HCT116 (cell line): ENCODE results near the gene ADNP2. TPM values are rescaled to one million over a fixed set of nuclear protein-coding genes. Genes with fewer than 3 reads are reported as not detected.

Experiments
- ATAC-seq: fragments of 200-7000 bp; cut with Tn5 transposase; 2 replicates; pipeline ENCODE4 v1.9.1; 2020; ENCODE audit warnings: mild to moderate bottlenecking, moderate library complexity
- BruUV-seq: library from RNA; stranded (reverse); fragments of 400-500 nt; replicated peaks from 2 replicates; lab custom pipeline; 2021; lab: Mats Ljungman, UMichigan
- CTCF ChIA-PET: fragments of 300-600 bp; sonication (Branson Sonifier 250); formaldehyde crosslinking; loops from one replicate; lab custom pipeline; 2021; ENCODE audit warnings: antibody characterized with exemption; lab: Charles Lee
- POLR2A ChIA-PET: fragments of 300-600, 350-600 bp; sonication (Branson Sonifier 250); formaldehyde crosslinking; loops from one replicate; lab custom pipeline; 2021; ENCODE audit warnings: antibody characterized with exemption; lab: Charles Lee
- RAD21 ChIA-PET, 2 experiments: fragments of 300-600 bp; sonication (Branson Sonifier 250); formaldehyde crosslinking; loops; one replicate each; lab custom pipeline; 2023; ENCODE audit warnings: low total read pairs in 2 of 2; ENCODE audit not compliant: uncharacterized antibody in 2 of 2, unreplicated experiment in 2 of 2, low non-redundant PET in 1 of 2; lab: Charles Lee
- DNase-seq: peaks from one replicate; pipeline ENCODE4 v3.0.0-alpha.2; 2010; ENCODE audit warnings: low read depth, low spot score
- H2AFZ ChIP-seq: fragments of 200-600 bp; shearing (Covaris generic), sonication (generic); 2 replicates; pipeline ENCODE4 v1.6.1; 2017; ENCODE audit warnings: low read depth, mixed run types, mixed read lengths, antibody characterized with exemption, low read length; ENCODE audit not compliant: poor library complexity, severe bottlenecking
- H3K27ac ChIP-seq: 2 replicates; pipeline ENCODE4 v1.5.1; 2012; ENCODE audit warnings: low read depth, low read length
- H3K27me3 ChIP-seq: fragments of 200-600 bp; sonication (generic); 2 replicates; pipeline ENCODE4 v1.6.1; 2016; ENCODE audit warnings: mixed run types, low read length, mixed read lengths; ENCODE audit not compliant: insufficient read depth
- H3K36me3 ChIP-seq, 2 experiments: fragments of 200-500 bp in 1 of 2; fragments of 200-600 bp in 1 of 2; sonication (Bioruptor generic) in 1 of 2; sonication (generic) in 1 of 2; 2 replicates each; pipeline versions ENCODE4 v1.5.1 to v1.6.1; 2014 to 2016; ENCODE audit warnings: low read length in 2 of 2, inconsistent platforms in 1 of 2, mixed read lengths in 1 of 2, mixed run types in 1 of 2; ENCODE audit not compliant: insufficient read depth in 2 of 2, control insufficient read depth in 1 of 2
- H3K4me1 ChIP-seq, 2 experiments: fragments of 200-600 bp in 1 of 2; sonication (generic) in 1 of 2; 2 replicates each; pipeline versions ENCODE4 v1.5.1 to v1.6.1; 2012 to 2017; ENCODE audit warnings: low read length in 2 of 2, inconsistent platforms in 1 of 2, mild to moderate bottlenecking in 1 of 2, mixed read lengths in 1 of 2, mixed run types in 1 of 2, moderate library complexity in 1 of 2; ENCODE audit not compliant: insufficient read depth in 2 of 2, control insufficient read depth in 1 of 2
- H3K4me2 ChIP-seq: fragments of 200-600 bp; sonication (generic); 2 replicates; pipeline ENCODE4 v1.6.1; 2017; ENCODE audit warnings: mixed run types, low read length, mixed read lengths
- H3K4me3 ChIP-seq, 2 experiments: fragments of 200-600 bp in 1 of 2; sonication (generic) in 1 of 2; replicated peaks in 1 of 2; 2 replicates each; pipeline ENCODE4 v1.5.1; 2011 to 2016; ENCODE audit warnings: low read length in 2 of 2, control low read depth in 1 of 2, low read depth in 1 of 2, mild to moderate bottlenecking in 1 of 2, mixed read lengths in 1 of 2, mixed run types in 1 of 2
- H3K79me2 ChIP-seq: fragments of 200-600 bp; sonication (generic); 2 replicates; pipeline ENCODE4 v1.6.1; 2017; ENCODE audit warnings: mild to moderate bottlenecking, mixed run types, low read length, moderate library complexity, mixed read lengths; ENCODE audit not compliant: insufficient read depth
- H3K9ac ChIP-seq: fragments of 200-600 bp; sonication (generic); 2 replicates; pipeline ENCODE4 v1.6.1; 2016; ENCODE audit warnings: low read length, mixed read lengths
- H3K9me2 ChIP-seq: fragments of 200-600 bp; sonication (generic), shearing (Covaris generic); 2 replicates; pipeline ENCODE4 v1.6.1; 2017; ENCODE audit warnings: mixed run types, mild to moderate bottlenecking, moderate library complexity; ENCODE audit not compliant: insufficient read depth
- H3K9me3 ChIP-seq, 2 experiments: fragments of 200-500 bp in 1 of 2; fragments of 200-600 bp in 1 of 2; sonication (Bioruptor generic) in 1 of 2; sonication (generic) in 1 of 2; 2 replicates each; pipeline ENCODE4 v1.6.1; 2014 to 2017; ENCODE audit warnings: low read length in 2 of 2, mixed read lengths in 2 of 2, inconsistent platforms in 1 of 2, low read depth in 1 of 2, mild to moderate bottlenecking in 1 of 2, mixed run types in 1 of 2, moderate library complexity in 1 of 2; ENCODE audit not compliant: control insufficient read depth in 1 of 2, insufficient read depth in 1 of 2
- H4K20me1 ChIP-seq: fragments of 200-600 bp; sonication (generic), shearing (Covaris generic); 2 replicates; pipeline ENCODE4 v1.6.1; 2017; ENCODE audit warnings: mixed run types, mild to moderate bottlenecking, moderate library complexity; ENCODE audit not compliant: insufficient read depth
- CBX3 ChIP-seq: IDR thresholded peaks from 2 replicates; pipeline ENCODE4 v1.6.1; 2012; ENCODE audit warnings: low read depth
- EGR1 ChIP-seq: IDR thresholded peaks from 2 replicates; pipeline ENCODE4 v1.6.1; 2012; ENCODE audit warnings: low read depth
- EZH2 ChIP-seq: fragments of 200-600 bp; sonication (generic); IDR thresholded peaks from 2 replicates; pipeline ENCODE4 v1.6.1; 2017; ENCODE audit warnings: antibody characterized with exemption, mixed run types
- EZH2phosphoT487 ChIP-seq: fragments of 200-600 bp; IDR thresholded peaks from 2 replicates; pipeline ENCODE4 v1.6.1; 2018; ENCODE audit warnings: antibody characterized with exemption, borderline replicate concordance
- JUND ChIP-seq: IDR thresholded peaks from 2 replicates; pipeline ENCODE4 v1.6.1; 2012
- POLR2AphosphoS5 ChIP-seq: IDR thresholded peaks from 2 replicates; pipeline ENCODE4 v1.6.1; 2011; ENCODE audit warnings: mild to moderate bottlenecking, low read depth, low read length, moderate library complexity
- RAD21 ChIP-seq: IDR thresholded peaks from 2 replicates; pipeline ENCODE4 v1.6.1; 2012; ENCODE audit warnings: low read depth, mild to moderate bottlenecking
- SIN3A ChIP-seq: IDR thresholded peaks from 2 replicates; pipeline ENCODE4 v1.6.1; 2012; ENCODE audit warnings: low read depth
- SRF ChIP-seq: IDR thresholded peaks from 2 replicates; pipeline ENCODE4 v1.6.1; 2012; ENCODE audit warnings: low read depth
- ZFX ChIP-seq: fragments of 450-650 bp; IDR thresholded peaks from 2 replicates; pipeline ENCODE4 v1.6.1; 2017
- ZNF274 ChIP-seq: fragments of 200-500 bp; sonication (Bioruptor generic); IDR thresholded peaks from 2 replicates; pipeline ENCODE4 v1.6.1; 2014; ENCODE audit warnings: mild to moderate bottlenecking, low read depth, low read length, inconsistent platforms
- intact Hi-C: fragments of 100-400 bp; cut with micrococcal nuclease; formaldehyde crosslinking; loops from 2 replicates; pipeline ENCODE4 v1.10.0; 2022
- total RNA-seq: library from RNA; stranded (reverse); gene quantifications from one replicate; pipeline ENCODE4 v1.2.1, GENCODE V29; 2021; ENCODE audit not compliant: unreplicated experiment
- TF ChIP-seq, protein P1 (sequence below): IDR thresholded peaks from 2 replicates; pipeline ENCODE4 v1.6.1; 2012
- TF ChIP-seq, protein P2 (sequence below): IDR thresholded peaks from 2 replicates; pipeline ENCODE4 v1.6.1; 2012; ENCODE audit warnings: low read depth
- TF ChIP-seq, protein P3 (sequence below): IDR thresholded peaks from 2 replicates; pipeline ENCODE4 v1.6.1; 2011; ENCODE audit warnings: mild to moderate bottlenecking, low read length, moderate library complexity; ENCODE audit not compliant: insufficient replicate concordance; ENCODE audit errors: extremely low read depth

ADNP2 gene
- total RNA-seq, 1 experiment from 2014 or later: 45.4 TPM

- H4K20me1 ChIP-seq: no peaks in the 10 kb centered on the region
- H3K4me3 ChIP-seq: no peak overlapping the region
- H3K9me2 ChIP-seq: no peaks in the 10 kb centered on the region
- no peak overlapping the region for H3K4me2 ChIP-seq
- TF ChIP-seq, protein P1, sequence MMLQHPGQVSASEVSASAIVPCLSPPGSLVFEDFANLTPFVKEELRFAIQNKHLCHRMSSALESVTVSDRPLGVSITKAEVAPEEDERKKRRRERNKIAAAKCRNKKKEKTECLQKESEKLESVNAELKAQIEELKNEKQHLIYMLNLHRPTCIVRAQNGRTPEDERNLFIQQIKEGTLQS: no peak
- no peak for TF ChIP-seq CBX3
- no peak for TF ChIP-seq POLR2AphosphoS5
- no peak for TF ChIP-seq EZH2
- no peak for TF ChIP-seq ZFX
- TF ChIP-seq SRF: no peak
- TF ChIP-seq EZH2phosphoT487: no peak
- no peak for TF ChIP-seq SIN3A
- no peak for TF ChIP-seq JUND
- TF ChIP-seq, protein P2, sequence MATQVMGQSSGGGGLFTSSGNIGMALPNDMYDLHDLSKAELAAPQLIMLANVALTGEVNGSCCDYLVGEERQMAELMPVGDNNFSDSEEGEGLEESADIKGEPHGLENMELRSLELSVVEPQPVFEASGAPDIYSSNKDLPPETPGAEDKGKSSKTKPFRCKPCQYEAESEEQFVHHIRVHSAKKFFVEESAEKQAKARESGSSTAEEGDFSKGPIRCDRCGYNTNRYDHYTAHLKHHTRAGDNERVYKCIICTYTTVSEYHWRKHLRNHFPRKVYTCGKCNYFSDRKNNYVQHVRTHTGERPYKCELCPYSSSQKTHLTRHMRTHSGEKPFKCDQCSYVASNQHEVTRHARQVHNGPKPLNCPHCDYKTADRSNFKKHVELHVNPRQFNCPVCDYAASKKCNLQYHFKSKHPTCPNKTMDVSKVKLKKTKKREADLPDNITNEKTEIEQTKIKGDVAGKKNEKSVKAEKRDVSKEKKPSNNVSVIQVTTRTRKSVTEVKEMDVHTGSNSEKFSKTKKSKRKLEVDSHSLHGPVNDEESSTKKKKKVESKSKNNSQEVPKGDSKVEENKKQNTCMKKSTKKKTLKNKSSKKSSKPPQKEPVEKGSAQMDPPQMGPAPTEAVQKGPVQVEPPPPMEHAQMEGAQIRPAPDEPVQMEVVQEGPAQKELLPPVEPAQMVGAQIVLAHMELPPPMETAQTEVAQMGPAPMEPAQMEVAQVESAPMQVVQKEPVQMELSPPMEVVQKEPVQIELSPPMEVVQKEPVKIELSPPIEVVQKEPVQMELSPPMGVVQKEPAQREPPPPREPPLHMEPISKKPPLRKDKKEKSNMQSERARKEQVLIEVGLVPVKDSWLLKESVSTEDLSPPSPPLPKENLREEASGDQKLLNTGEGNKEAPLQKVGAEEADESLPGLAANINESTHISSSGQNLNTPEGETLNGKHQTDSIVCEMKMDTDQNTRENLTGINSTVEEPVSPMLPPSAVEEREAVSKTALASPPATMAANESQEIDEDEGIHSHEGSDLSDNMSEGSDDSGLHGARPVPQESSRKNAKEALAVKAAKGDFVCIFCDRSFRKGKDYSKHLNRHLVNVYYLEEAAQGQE: no peak
- no peak for TF ChIP-seq RAD21
- TF ChIP-seq, protein P3, sequence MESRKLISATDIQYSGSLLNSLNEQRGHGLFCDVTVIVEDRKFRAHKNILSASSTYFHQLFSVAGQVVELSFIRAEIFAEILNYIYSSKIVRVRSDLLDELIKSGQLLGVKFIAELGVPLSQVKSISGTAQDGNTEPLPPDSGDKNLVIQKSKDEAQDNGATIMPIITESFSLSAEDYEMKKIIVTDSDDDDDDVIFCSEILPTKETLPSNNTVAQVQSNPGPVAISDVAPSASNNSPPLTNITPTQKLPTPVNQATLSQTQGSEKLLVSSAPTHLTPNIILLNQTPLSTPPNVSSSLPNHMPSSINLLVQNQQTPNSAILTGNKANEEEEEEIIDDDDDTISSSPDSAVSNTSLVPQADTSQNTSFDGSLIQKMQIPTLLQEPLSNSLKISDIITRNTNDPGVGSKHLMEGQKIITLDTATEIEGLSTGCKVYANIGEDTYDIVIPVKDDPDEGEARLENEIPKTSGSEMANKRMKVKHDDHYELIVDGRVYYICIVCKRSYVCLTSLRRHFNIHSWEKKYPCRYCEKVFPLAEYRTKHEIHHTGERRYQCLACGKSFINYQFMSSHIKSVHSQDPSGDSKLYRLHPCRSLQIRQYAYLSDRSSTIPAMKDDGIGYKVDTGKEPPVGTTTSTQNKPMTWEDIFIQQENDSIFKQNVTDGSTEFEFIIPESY: no peak
- TF ChIP-seq EGR1: no peak
- TF ChIP-seq ZNF274: no peak
- no peak overlapping the region for H3K9ac ChIP-seq
- CTCF ChIA-PET: no interaction called here
- peaks cover 0 to 5% of the 10 kb centered on the region in 2 experiments; a peak in 1 of 4 replicates for H3K4me1 ChIP-seq
- no peaks in the 10 kb centered on the region for H3K36me3 ChIP-seq
- H3K27me3 ChIP-seq: no peaks in the 10 kb centered on the region
- ATAC-seq: no peak
- intact Hi-C loops: no loop called here
- DNase-seq: no peak
- no peak overlapping the region for H3K27ac ChIP-seq
- POLR2A ChIA-PET: no interaction called here
- H2AFZ ChIP-seq: no peak overlapping the region
- RAD21 ChIA-PET: no interaction called here
- H3K79me2 ChIP-seq: no peaks in the 10 kb centered on the region
- no peaks in the 10 kb centered on the region for H3K9me3 ChIP-seq
- BruUV-seq: no TSS peak
Measured at GRCh38 chr18:80104364-80104779, 4.7 kb upstream of the ADNP2 start.
